Mesendoderm (in vitro differentiated cells): Measurements from ENCODE around the gene CHMP4A.

Experiments
- DNase-seq: peaks from one replicate; pipeline ENCODE4 v3.0.0; 2013
- H2AK5ac ChIP-seq: 2 replicates; pipeline ENCODE4 v1.6.1; 2013; ENCODE audit warnings: low read length, inconsistent platforms
- H2BK120ac ChIP-seq: 2 replicates; pipeline ENCODE4 v1.6.1; 2013; ENCODE audit warnings: low read depth, mild to moderate bottlenecking, low read length, moderate library complexity, mixed read lengths
- H2BK15ac ChIP-seq: replicated peaks from 2 replicates; pipeline ENCODE4 v1.6.1; 2013; ENCODE audit warnings: low read depth, mild to moderate bottlenecking, moderate library complexity
- H2BK5ac ChIP-seq: 2 replicates; pipeline ENCODE4 v1.6.1; 2013; ENCODE audit warnings: low read length, inconsistent platforms
- H3K18ac ChIP-seq: 2 replicates; pipeline ENCODE4 v1.6.1; 2013; ENCODE audit warnings: mild to moderate bottlenecking, low read length, mixed read lengths
- H3K23ac ChIP-seq: one replicate; pipeline ENCODE4 v1.6.1; 2013; ENCODE audit warnings: low read length
- H3K27ac ChIP-seq: 2 replicates; pipeline ENCODE4 v1.5.1; 2013; ENCODE audit warnings: low read depth, mild to moderate bottlenecking, inconsistent platforms, low read length, moderate library complexity
- H3K27me3 ChIP-seq: 2 replicates; pipeline ENCODE4 v1.6.1; 2013; ENCODE audit warnings: low read length, control low read depth, mild to moderate bottlenecking, inconsistent platforms; ENCODE audit not compliant: insufficient read depth, poor library complexity
- H3K36me3 ChIP-seq: 2 replicates; pipeline ENCODE4 v1.6.1; 2013; ENCODE audit warnings: low read length, inconsistent platforms; ENCODE audit not compliant: control insufficient read depth, insufficient read depth
- H3K4ac ChIP-seq: one replicate; pipeline ENCODE4 v1.6.1; 2013; ENCODE audit warnings: low read depth, mild to moderate bottlenecking, low read length, moderate library complexity
- H3K4me1 ChIP-seq: 2 replicates; pipeline ENCODE4 v1.6.1; 2013; ENCODE audit warnings: low read depth, low read length, inconsistent platforms; ENCODE audit not compliant: control insufficient read depth
- H3K4me2 ChIP-seq: 2 replicates; pipeline ENCODE4 v1.6.1; 2013; ENCODE audit warnings: low read length
- H3K4me3 ChIP-seq: 2 replicates; pipeline ENCODE4 v1.5.1; 2013; ENCODE audit warnings: mild to moderate bottlenecking, low read length
- H3K56ac ChIP-seq: one replicate; pipeline ENCODE4 v1.6.1; 2013; ENCODE audit warnings: low read length
- H3K79me1 ChIP-seq: 2 replicates; pipeline ENCODE4 v1.6.1; 2013; ENCODE audit warnings: low read length, inconsistent platforms
- H3K79me2 ChIP-seq: 2 replicates; pipeline ENCODE4 v1.6.1; 2013; ENCODE audit warnings: mild to moderate bottlenecking, low read length; ENCODE audit not compliant: control insufficient read depth, insufficient read depth
- H3K9ac ChIP-seq: 2 replicates; pipeline ENCODE4 v1.6.1; 2013; ENCODE audit warnings: low read length, inconsistent platforms
- H4K5ac ChIP-seq: one replicate; pipeline ENCODE4 v1.6.1; 2013; ENCODE audit warnings: low read length
- H4K8ac ChIP-seq: one replicate; pipeline ENCODE4 v1.6.1; 2013; ENCODE audit warnings: low read depth, mild to moderate bottlenecking, control low read depth, low read length, moderate library complexity
- WGBS: extraction: QIAGEN DNeasy Blood & Tissue Kit; methylation state at CpG from one replicate; pipeline ENCODE4 v1.1.7; 2013; ENCODE audit warnings: low lambda C conversion rate, missing lambda C conversion rate; ENCODE audit not compliant: insufficient coverage; ENCODE audit errors: extremely low coverage; 5-methylcytosine and 5-hydroxymethylcytosine counted together

The CHMP4A gene

GRCh38 chr14:24259282-24260025 lies 46.2 kb upstream of the CHMP4A start:
- H3K56ac ChIP-seq = no peak overlapping the region
- H4K5ac ChIP-seq = no peak overlapping the region
- peak; percentile 19 for DNase-seq
- no peak overlapping the region for H3K4ac ChIP-seq
- H3K27ac ChIP-seq = no peak overlapping the region
- no CpG with 5 or more reads among the region's 16 CpGs for WGBS
- no peak overlapping the region for H2BK15ac ChIP-seq
- no peak overlapping the region for H3K4me2 ChIP-seq
- no peaks in the 10 kb centered on the region for H3K36me3 ChIP-seq
- H3K23ac ChIP-seq = no peak overlapping the region
- H2AK5ac ChIP-seq = no peak overlapping the region
- H3K4me1 ChIP-seq = no peaks in the 10 kb centered on the region
- H3K79me1 ChIP-seq = no peaks in the 10 kb centered on the region
- H2BK5ac ChIP-seq = no peak overlapping the region
- no peaks in the 10 kb centered on the region for H3K79me2 ChIP-seq
- H2BK120ac ChIP-seq = no peak overlapping the region
- no peak overlapping the region for H3K18ac ChIP-seq
- H3K9ac ChIP-seq = no peak overlapping the region
- H3K4me3 ChIP-seq = no peak overlapping the region
- H3K27me3 ChIP-seq = no peaks in the 10 kb centered on the region
- H4K8ac ChIP-seq = no peak overlapping the region

GRCh38 chr14:24258548-24259265 lies 45.4 kb upstream of the CHMP4A start:
- Histone ChIP-seq H3K23ac (no peak overlapping the region), H3K56ac (no peak overlapping the region), H3K18ac (no peak overlapping the region), H3K79me2 (no peaks in the 10 kb centered on the region), H3K27ac (no peak overlapping the region), H3K27me3 (no peaks in the 10 kb centered on the region), H4K8ac (no peak overlapping the region), H2BK15ac (no peak overlapping the region), H3K36me3 (no peaks in the 10 kb centered on the region), H2BK5ac (no peak overlapping the region), H3K4me3 (no peak overlapping the region), H4K5ac (no peak overlapping the region), H2BK120ac (no peak overlapping the region), H3K4ac (no peak overlapping the region), H3K9ac (no peak overlapping the region), H2AK5ac (no peak overlapping the region), H3K4me1 (no peaks in the 10 kb centered on the region), H3K4me2 (no peak overlapping the region), H3K79me1 (no peaks in the 10 kb centered on the region)
- no CpG with 5 or more reads among the region's 18 CpGs for WGBS
- no peak for DNase-seq

GRCh38 chr14:24258119-24258518 lies 44.8 kb upstream of the CHMP4A start:
- no peak overlapping the region for H3K4ac ChIP-seq
- H3K4me3 ChIP-seq = no peak overlapping the region
- no peak overlapping the region for H2BK15ac ChIP-seq
- H4K8ac ChIP-seq = no peak overlapping the region
- H3K23ac ChIP-seq = no peak overlapping the region
- H3K27me3 ChIP-seq = no peaks in the 10 kb centered on the region
- H3K79me1 ChIP-seq = no peaks in the 10 kb centered on the region
- DNase-seq = no peak
- H3K56ac ChIP-seq = no peak overlapping the region
- H3K79me2 ChIP-seq = no peaks in the 10 kb centered on the region
- H3K36me3 ChIP-seq = no peaks in the 10 kb centered on the region
- H3K4me1 ChIP-seq = no peaks in the 10 kb centered on the region
- no peak overlapping the region for H3K4me2 ChIP-seq
- H2BK5ac ChIP-seq = no peak overlapping the region
- no peak overlapping the region for H2BK120ac ChIP-seq
- H4K5ac ChIP-seq = no peak overlapping the region
- no peak overlapping the region for H3K9ac ChIP-seq
- H2AK5ac ChIP-seq = no peak overlapping the region
- H3K27ac ChIP-seq = no peak overlapping the region
- WGBS = no CpG with 5 or more reads among the region's 9 CpGs
- H3K18ac ChIP-seq = no peak overlapping the region

- H3K79me2 ChIP-seq = no peaks in the 10 kb centered on the region
- no peak overlapping the region for H3K4me2 ChIP-seq
- WGBS = no CpG with 5 or more reads among the region's 4 CpGs
- no peak overlapping the region for H4K5ac ChIP-seq
- no peak overlapping the region for H3K56ac ChIP-seq
- H3K36me3 ChIP-seq = no peaks in the 10 kb centered on the region
- H3K27me3 ChIP-seq = no peaks in the 10 kb centered on the region
- no peak overlapping the region for H3K4ac ChIP-seq
- no peak for DNase-seq
- no peak overlapping the region for H2BK5ac ChIP-seq
- H3K9ac ChIP-seq = no peak overlapping the region
- H3K4me1 ChIP-seq = no peaks in the 10 kb centered on the region
- H3K18ac ChIP-seq = no peak overlapping the region
- H4K8ac ChIP-seq = no peak overlapping the region
- no peaks in the 10 kb centered on the region for H3K79me1 ChIP-seq
- no peak overlapping the region for H3K23ac ChIP-seq
- no peak overlapping the region for H3K27ac ChIP-seq
- H3K4me3 ChIP-seq = no peak overlapping the region
- H2BK120ac ChIP-seq = no peak overlapping the region
- H2AK5ac ChIP-seq = no peak overlapping the region
- H2BK15ac ChIP-seq = no peak overlapping the region
Observed at GRCh38 chr14:24256960-24257359, 43.7 kb upstream of the CHMP4A start.

- WGBS = no CpG with 5 or more reads among the region's 12 CpGs
- Histone ChIP-seq H2BK120ac (no peak overlapping the region), H3K4ac (no peak overlapping the region), H2AK5ac (no peak overlapping the region), H2BK5ac (no peak overlapping the region), H3K4me3 (no peak overlapping the region), H4K8ac (no peak overlapping the region), H3K23ac (no peak overlapping the region), H3K27me3 (no peaks in the 10 kb centered on the region), H3K36me3 (no peaks in the 10 kb centered on the region), H2BK15ac (no peak overlapping the region), H3K79me1 (no peaks in the 10 kb centered on the region), H3K18ac (no peak overlapping the region), H3K4me1 (no peaks in the 10 kb centered on the region), H3K56ac (no peak overlapping the region), H3K4me2 (no peak overlapping the region), H3K79me2 (no peaks in the 10 kb centered on the region), H3K9ac (no peak overlapping the region), H4K5ac (no peak overlapping the region), H3K27ac (no peak overlapping the region)
- no peak for DNase-seq
Observed at GRCh38 chr14:24255931-24256711, 42.8 kb upstream of the CHMP4A start.
